SK-N-SH (cell line): Measurements from ENCODE around the gene SHISAL1. TPM values are rescaled to one million over a fixed set of nuclear protein-coding genes. Genes with fewer than 3 reads are reported as not detected.

Source experiments
- CTCF ChIA-PET: fragments of 300-600, 350-600 bp; formaldehyde crosslinking; extraction: SDS; loops from one replicate; lab custom pipeline; 2021; lab: Yijun Ruan, JAX
- POLR2A ChIA-PET: fragments of 350-600 bp; sonication (Branson Sonifier 250); formaldehyde crosslinking; extraction: SDS; loops from one replicate; lab custom pipeline; 2020; ENCODE audit warnings: antibody characterized with exemption, inconsistent platforms; lab: Yijun Ruan, JAX
- DNase-seq: peaks from one replicate; pipeline ENCODE4 v3.0.0; 2012
- H2AFZ ChIP-seq: fragments of 200-600 bp; sonication (generic); 2 replicates; pipeline ENCODE4 v1.8.1; 2016; ENCODE audit warnings: antibody characterized with exemption, mild to moderate bottlenecking, low read depth
- H3F3A ChIP-seq: fragments of 200-600 bp; sonication (generic); replicated peaks from 2 replicates; pipeline ENCODE3; 2016; ENCODE audit warnings: antibody characterized with exemption, mild to moderate bottlenecking; ENCODE audit not compliant: insufficient read depth
- H3K27ac ChIP-seq, 2 experiments: fragments of 200-500 bp in 1 of 2; fragments of 200-600 bp in 1 of 2; sonication (Bioruptor generic) in 1 of 2; sonication (generic), shearing (Covaris generic) in 1 of 2; 2 replicates each; pipeline versions ENCODE4 v1.5.1 to v1.6.1; 2014 to 2016; ENCODE audit warnings: low read depth in 2 of 2, inconsistent platforms in 1 of 2, low read length in 1 of 2, mild to moderate bottlenecking in 1 of 2, mixed read lengths in 1 of 2
- H3K27me3 ChIP-seq: fragments of 200-600 bp; sonication (generic), shearing (Covaris generic); 2 replicates; pipeline ENCODE4 v1.6.1; 2016; ENCODE audit warnings: mixed run types; ENCODE audit not compliant: insufficient read depth
- H3K36me3 ChIP-seq, 2 experiments: fragments of 200-500 bp in 1 of 2; fragments of 200-600 bp in 1 of 2; sonication (Bioruptor generic) in 1 of 2; sonication (generic) in 1 of 2; replicated peaks in 1 of 2; 2 replicates each; pipeline versions ENCODE3 to v1.5.1; 2014 to 2016; ENCODE audit warnings: low read length in 1 of 2, mild to moderate bottlenecking in 1 of 2; ENCODE audit not compliant: insufficient read depth in 2 of 2, control insufficient read depth in 1 of 2
- H3K4me1 ChIP-seq, 2 experiments: fragments of 200-500 bp in 1 of 2; fragments of 200-600 bp in 1 of 2; sonication (Bioruptor generic) in 1 of 2; sonication (generic), shearing (Covaris generic) in 1 of 2; 2 replicates each; pipeline versions ENCODE4 v1.5.1 to v1.6.1; 2014 to 2016; ENCODE audit warnings: low read depth in 1 of 2, low read length in 1 of 2, mixed run types in 1 of 2; ENCODE audit not compliant: insufficient read depth in 2 of 2, control insufficient read depth in 1 of 2
- H3K4me2 ChIP-seq: fragments of 200-600 bp; sonication (generic), shearing (Covaris generic); 2 replicates; pipeline ENCODE4 v1.6.1; 2017; ENCODE audit warnings: mixed run types
- H3K4me3 ChIP-seq, 2 experiments: fragments of 200-500 bp in 1 of 2; fragments of 200-600 bp in 1 of 2; sonication (Bioruptor generic) in 1 of 2; sonication (generic), shearing (Covaris generic) in 1 of 2; 2 replicates each; pipeline versions ENCODE4 v1.5.1 to v1.8.1; 2014 to 2016; ENCODE audit warnings: low read depth in 2 of 2, inconsistent platforms in 1 of 2, low read length in 1 of 2, mild to moderate bottlenecking in 1 of 2, mixed read lengths in 1 of 2, moderate library complexity in 1 of 2
- H3K79me2 ChIP-seq: fragments of 200-600 bp; sonication (generic); 2 replicates; pipeline ENCODE4 v1.8.1; 2017; ENCODE audit warnings: mild to moderate bottlenecking; ENCODE audit not compliant: insufficient read depth
- H3K9ac ChIP-seq: fragments of 200-600 bp; sonication (generic); 2 replicates; pipeline ENCODE4 v1.6.1; 2017; ENCODE audit warnings: mixed run types
- H3K9me2 ChIP-seq: fragments of 200-600 bp; sonication (generic); 2 replicates; pipeline ENCODE4 v1.6.1; 2017; ENCODE audit warnings: mixed run types
- H3K9me3 ChIP-seq: fragments of 200-600 bp; sonication (generic); 2 replicates; pipeline ENCODE4 v1.6.1; 2017; ENCODE audit warnings: mixed run types, mild to moderate bottlenecking, moderate library complexity
- H4K20me1 ChIP-seq: fragments of 200-600 bp; sonication (generic); 2 replicates; pipeline ENCODE4 v1.6.1; 2017; ENCODE audit warnings: mild to moderate bottlenecking, mixed run types; ENCODE audit not compliant: insufficient read depth
- CHD2 ChIP-seq: fragments of 150-350 bp; IDR thresholded peaks from 2 replicates; pipeline ENCODE4 v1.6.1; 2018; ENCODE audit warnings: low read length; ENCODE audit not compliant: partially characterized antibody
- CTCF ChIP-seq: fragments of 200-600 bp; sonication (generic); IDR thresholded peaks from 2 replicates; pipeline ENCODE4 v1.6.1; 2017; ENCODE audit warnings: antibody characterized with exemption, mild to moderate bottlenecking, moderate library complexity
- EP300 ChIP-seq, 2 experiments: IDR thresholded peaks; 2 replicates each; pipeline versions ENCODE4 v1.4.0 to v1.6.1; 2012; ENCODE audit warnings: borderline replicate concordance in 1 of 2, low read depth in 1 of 2, low read length in 1 of 2
- EZH2phosphoT487 ChIP-seq: fragments of 200-600 bp; sonication (generic); IDR thresholded peaks from 2 replicates; pipeline ENCODE4 v1.6.1; 2017; ENCODE audit warnings: low read depth, mixed run types, mild to moderate bottlenecking, antibody characterized with exemption, moderate library complexity, borderline replicate concordance
- FOSL2 ChIP-seq: IDR thresholded peaks from 2 replicates; pipeline ENCODE4 v1.4.0; 2012; ENCODE audit warnings: low read depth, mild to moderate bottlenecking, moderate library complexity, borderline replicate concordance
- FOXJ3 ChIP-seq: sonication (generic); formaldehyde crosslinking; IDR thresholded peaks from 2 replicates; pipeline ENCODE4 v1.5.1; 2020; ENCODE audit warnings: mild to moderate bottlenecking, missing genetic modification reagents
- FOXM1 ChIP-seq: IDR thresholded peaks from 2 replicates; pipeline ENCODE4 v1.4.0; 2012; ENCODE audit warnings: low read depth, mild to moderate bottlenecking
- GABPA ChIP-seq: IDR thresholded peaks from 2 replicates; pipeline ENCODE4 v1.4.0; 2012; ENCODE audit warnings: low read depth, mild to moderate bottlenecking
- MAX ChIP-seq: IDR thresholded peaks from 2 replicates; pipeline ENCODE4 v1.4.0; 2012; ENCODE audit warnings: low read depth
- NRF1 ChIP-seq: IDR thresholded peaks from 2 replicates; pipeline ENCODE4 v1.6.1; 2012; ENCODE audit warnings: low read depth, mild to moderate bottlenecking, low read length
- POLR2AphosphoS5 ChIP-seq: IDR thresholded peaks from 2 replicates; pipeline ENCODE4 v1.6.1; 2012; ENCODE audit warnings: low read depth, low read length
- RFX5 ChIP-seq: IDR thresholded peaks from 2 replicates; pipeline ENCODE4 v1.6.1; 2012; ENCODE audit warnings: mild to moderate bottlenecking, improper control_type of control experiment, low read length
- SMC3 ChIP-seq: IDR thresholded peaks from 2 replicates; pipeline ENCODE4 v1.6.1; 2012; ENCODE audit warnings: low read depth, low read length, improper control_type of control experiment
- TAF1 ChIP-seq: IDR thresholded peaks from 2 replicates; pipeline ENCODE4 v1.6.1; 2012; ENCODE audit warnings: low read depth, mild to moderate bottlenecking, low read length, moderate library complexity, borderline replicate concordance
- TCF12 ChIP-seq: IDR thresholded peaks from 2 replicates; pipeline ENCODE4 v1.4.0; 2012
- USF2 ChIP-seq: fragments of 150-350 bp; IDR thresholded peaks from 2 replicates; pipeline ENCODE4 v1.6.1; 2017; ENCODE audit warnings: antibody characterized with exemption, low read length, low read depth, borderline replicate concordance
- WGBS: methylation state at CpG from one replicate; pipeline ENCODE4 v1.1.6; 2017; ENCODE audit warnings: low lambda C conversion rate; 5-methylcytosine and 5-hydroxymethylcytosine counted together
- polyA plus RNA-seq, 3 experiments: library from polyadenylated mRNA; depleted of rRNA; stranded (reverse); fragments of >200 nt; gene quantifications; 2 replicates each; pipeline ENCODE4 v1.2.3, GENCODE V29; 2012

Gene SHISAL1
- polyA plus RNA-seq, 1 of the 3 experiments (the other 2 are of a cell fraction) = 0.10 TPM

GRCh38 chr22:44272401-44272771 lies 40.4 kb downstream of the SHISAL1 start:
- Histone ChIP-seq H3K27me3 (no peaks in the 10 kb centered on the region), H3K4me1 (peaks cover 0 to 3% of the 10 kb centered on the region in 2 experiments; a peak in 1 of 4 replicates), H3K9me2 (no peaks in the 10 kb centered on the region), H2AFZ (no peak overlapping the region), H3K4me3 (no peak overlapping the region), H3K79me2 (no peaks in the 10 kb centered on the region), H3K36me3 (no peaks in the 10 kb centered on the region), H3K4me2 (no peak overlapping the region), H3F3A (no peaks in the 10 kb centered on the region), H3K9ac (no peak overlapping the region), H3K9me3 (no peaks in the 10 kb centered on the region), H4K20me1 (no peaks in the 10 kb centered on the region), H3K27ac (no peak overlapping the region)
- TF ChIP-seq EP300 (IDR thresholded peaks at IDR 0.05; ENCODE audit: borderline replicate concordance in 1 of 2, low read depth in 1 of 2, low read length in 1 of 2) (no peak), SMC3 (no peak), EZH2phosphoT487 (no peak), USF2 (no peak), MAX (no peak), POLR2AphosphoS5 (no peak), RFX5 (no peak), FOXM1 (no peak), NRF1 (no peak), CHD2 (no peak), CTCF (no peak)
- ChIA-PET CTCF (interaction anchor here (1.0 kb wide), 1 partner anchor 187 kb away, joined by 3 read pairs; no protein-coding TSS in a partner anchor), POLR2A (no interaction called here)
- 29% methylated on average over 5 of the region's 5 CpGs for WGBS
- no peak for DNase-seq

- no peaks in the 10 kb centered on the region for H3K36me3 ChIP-seq
- H3K9ac ChIP-seq = no peak overlapping the region
- H3K4me2 ChIP-seq = no peak overlapping the region
- no peak overlapping the region for H3K4me3 ChIP-seq
- H3F3A ChIP-seq = no peaks in the 10 kb centered on the region
- no peaks in the 10 kb centered on the region for H3K9me3 ChIP-seq
- WGBS = 79% methylated on average over 10 of the region's 11 CpGs
- no peak for DNase-seq
- no peaks in the 10 kb centered on the region for H3K9me2 ChIP-seq
- no peaks in the 10 kb centered on the region for H3K79me2 ChIP-seq
- no peak for TF ChIP-seq FOXM1
- no peak for TF ChIP-seq FOSL2
- no peak for TF ChIP-seq TCF12
- TF ChIP-seq GABPA = no peak
- no peak for TF ChIP-seq FOXJ3
- no peak for TF ChIP-seq TAF1
- H3K27me3 ChIP-seq = no peaks in the 10 kb centered on the region
- CTCF ChIA-PET = interaction anchor here (1.0 kb wide), 1 partner anchor 186 kb away, joined by 3 read pairs; no protein-coding TSS in a partner anchor
- H3K4me1 ChIP-seq = peaks cover 0 to 3% of the 10 kb centered on the region in 2 experiments; a peak in 1 of 4 replicates
- POLR2A ChIA-PET = no interaction called here
- no peaks in the 10 kb centered on the region for H4K20me1 ChIP-seq
- H2AFZ ChIP-seq = no peak overlapping the region
- no peak overlapping the region for H3K27ac ChIP-seq
Measured at GRCh38 chr22:44271732-44272400, 40.9 kb downstream of the SHISAL1 start.
